C4-2B (cell line): Measurements from ENCODE around the gene LARP6.

Experiments
- ZFX ChIP-seq: fragments of 450-650 bp; IDR thresholded peaks from 2 replicates; pipeline ENCODE4 v1.6.1; 2017
- TF ChIP-seq, protein P1 (sequence below): fragments of 450-650 bp; conservative IDR thresholded peaks from 2 replicates; pipeline ENCODE4 v1.5.1; 2017; ENCODE audit warnings: mild to moderate bottlenecking

DNA sequence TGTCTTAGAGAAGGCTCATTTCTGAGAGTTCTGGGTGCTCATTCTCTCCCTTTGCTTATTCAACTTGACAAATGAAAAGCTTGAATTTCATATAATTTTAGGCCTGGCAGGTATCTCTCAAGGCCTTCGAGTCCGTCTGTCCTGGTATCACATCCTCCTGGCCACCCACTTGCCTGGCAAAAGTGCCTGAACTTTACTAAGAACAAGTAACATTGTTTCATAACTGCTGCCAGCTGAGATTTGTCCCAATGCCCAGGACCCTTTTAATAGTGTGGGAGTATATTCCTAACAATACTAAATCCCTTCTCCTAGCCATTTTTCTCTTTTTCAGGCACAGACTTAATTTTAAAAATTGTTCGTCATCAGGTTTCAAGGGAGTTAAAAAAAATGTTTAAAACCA lies 18.1 kb downstream of the LARP6 start:
- TF ChIP-seq, protein P1, sequence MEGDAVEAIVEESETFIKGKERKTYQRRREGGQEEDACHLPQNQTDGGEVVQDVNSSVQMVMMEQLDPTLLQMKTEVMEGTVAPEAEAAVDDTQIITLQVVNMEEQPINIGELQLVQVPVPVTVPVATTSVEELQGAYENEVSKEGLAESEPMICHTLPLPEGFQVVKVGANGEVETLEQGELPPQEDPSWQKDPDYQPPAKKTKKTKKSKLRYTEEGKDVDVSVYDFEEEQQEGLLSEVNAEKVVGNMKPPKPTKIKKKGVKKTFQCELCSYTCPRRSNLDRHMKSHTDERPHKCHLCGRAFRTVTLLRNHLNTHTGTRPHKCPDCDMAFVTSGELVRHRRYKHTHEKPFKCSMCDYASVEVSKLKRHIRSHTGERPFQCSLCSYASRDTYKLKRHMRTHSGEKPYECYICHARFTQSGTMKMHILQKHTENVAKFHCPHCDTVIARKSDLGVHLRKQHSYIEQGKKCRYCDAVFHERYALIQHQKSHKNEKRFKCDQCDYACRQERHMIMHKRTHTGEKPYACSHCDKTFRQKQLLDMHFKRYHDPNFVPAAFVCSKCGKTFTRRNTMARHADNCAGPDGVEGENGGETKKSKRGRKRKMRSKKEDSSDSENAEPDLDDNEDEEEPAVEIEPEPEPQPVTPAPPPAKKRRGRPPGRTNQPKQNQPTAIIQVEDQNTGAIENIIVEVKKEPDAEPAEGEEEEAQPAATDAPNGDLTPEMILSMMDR = no peak
- TF ChIP-seq ZFX = no peak
